Endothelial cell of umbilical vein (primary cell): ENCODE results near the gene RHOA. TPM values are rescaled to one million over a fixed set of nuclear protein-coding genes. Genes with fewer than 3 reads are reported as not detected.

ENCODE experiments used
- BruUV-seq: library from RNA; stranded (reverse); fragments of 400-500 nt; replicated peaks from 2 replicates; lab custom pipeline; 2021; lab: Mats Ljungman, UMichigan
- CTCF ChIA-PET: fragments of 300-600, 350-600 bp; sonication (Branson Sonifier 250); formaldehyde crosslinking; loops from one replicate; lab custom pipeline; 2021; ENCODE audit warnings: antibody characterized with exemption, inconsistent platforms; lab: Charles Lee
- POLR2A ChIA-PET: fragments of 300-600, 350-600 bp; sonication (Branson Sonifier 250); formaldehyde crosslinking; loops from one replicate; lab custom pipeline; 2021; ENCODE audit warnings: antibody characterized with exemption, inconsistent platforms; lab: Charles Lee
- DNase-seq: peaks from one replicate; pipeline ENCODE4 v3.0.0-alpha.2; 2011; ENCODE audit warnings: low read depth, low spot score
- FAIRE-seq: peaks from 2 replicates; lab custom pipeline; 2011; peaks lifted over from hg19 to GRCh38; lab: Jason Lieb, UNC
- H2AFZ ChIP-seq: 2 replicates; pipeline ENCODE4 v1.6.0; 2012; ENCODE audit warnings: low read depth, low read length, control low read depth, inconsistent platforms
- H3K27ac ChIP-seq: 2 replicates; pipeline ENCODE4 v1.5.1; 2011; ENCODE audit warnings: low read depth, mild to moderate bottlenecking, control low read depth, low read length, moderate library complexity; ENCODE audit not compliant: insufficient read depth
- H3K27me3 ChIP-seq, 2 experiments: 2 replicates each; pipeline versions ENCODE4 v1.6.0 to v1.6.1; 2011; ENCODE audit warnings: low read length in 2 of 2, mixed read lengths in 1 of 2; ENCODE audit not compliant: control insufficient read depth in 2 of 2, insufficient read depth in 2 of 2
- H3K36me3 ChIP-seq, 2 experiments: 2 replicates in 1 of 2; 3 replicates in 1 of 2; pipeline ENCODE4 v1.5.1; 2011; ENCODE audit warnings: low read length in 2 of 2, mild to moderate bottlenecking in 1 of 2, moderate library complexity in 1 of 2; ENCODE audit not compliant: control insufficient read depth in 2 of 2, insufficient read depth in 2 of 2; ENCODE audit errors: extremely low read depth in 1 of 2
- H3K4me1 ChIP-seq: 3 replicates; pipeline ENCODE4 v1.5.1; 2011; ENCODE audit warnings: mild to moderate bottlenecking, low read length; ENCODE audit not compliant: control insufficient read depth, insufficient read depth; ENCODE audit errors: extremely low read depth
- H3K4me2 ChIP-seq: 2 replicates; pipeline ENCODE4 v1.6.1; 2011; ENCODE audit warnings: low read length, control low read depth, mixed read lengths; ENCODE audit not compliant: insufficient read depth
- H3K4me3 ChIP-seq, 3 experiments: fragments of 200-600 bp in 1 of 3; sonication (generic), shearing (Covaris generic) in 1 of 3; replicated peaks in 1 of 3; 2 replicates each; pipeline ENCODE4 v1.5.1; 2011 to 2016; ENCODE audit warnings: control low read depth in 3 of 3, low read length in 3 of 3, mild to moderate bottlenecking in 2 of 3, inconsistent platforms in 1 of 3, low read depth in 1 of 3, moderate library complexity in 1 of 3; ENCODE audit not compliant: insufficient read depth in 1 of 3
- H3K79me2 ChIP-seq: 2 replicates; pipeline ENCODE4 v1.6.0; 2012; ENCODE audit warnings: low read length, inconsistent platforms; ENCODE audit not compliant: control insufficient read depth, insufficient read depth
- H3K9ac ChIP-seq: replicated peaks from 2 replicates; pipeline ENCODE3; 2011; ENCODE audit warnings: low read length, control low read depth; ENCODE audit not compliant: insufficient read depth; ENCODE audit errors: extremely low read depth
- H3K9me1 ChIP-seq: replicated peaks from 3 replicates; pipeline ENCODE4 v1.6.0; 2011; ENCODE audit warnings: mild to moderate bottlenecking, low read length; ENCODE audit not compliant: control insufficient read depth, insufficient read depth; ENCODE audit errors: extremely low read depth
- H3K9me3 ChIP-seq: replicated peaks from 2 replicates; pipeline ENCODE4 v1.5.1; 2012; ENCODE audit warnings: low read length, inconsistent platforms; ENCODE audit not compliant: control insufficient read depth, insufficient read depth
- H4K20me1 ChIP-seq: replicated peaks from 2 replicates; pipeline ENCODE3; 2011; ENCODE audit warnings: mild to moderate bottlenecking, low read length; ENCODE audit not compliant: control insufficient read depth, insufficient read depth; ENCODE audit errors: extremely low read depth
- EZH2 ChIP-seq: IDR thresholded peaks from 2 replicates; pipeline ENCODE4 v1.6.1; 2012; ENCODE audit warnings: borderline replicate concordance, low read depth, mild to moderate bottlenecking, moderate library complexity, low read length, inconsistent platforms; ENCODE audit not compliant: severe bottlenecking
- FOS ChIP-seq: IDR thresholded peaks from 2 replicates; pipeline ENCODE4 v1.6.1; 2011; ENCODE audit warnings: mild to moderate bottlenecking, low read length, moderate library complexity, borderline replicate concordance; ENCODE audit not compliant: insufficient read depth
- GATA2 ChIP-seq: IDR thresholded peaks from 2 replicates; pipeline ENCODE4 v1.7.0; 2011; ENCODE audit warnings: low read depth, mild to moderate bottlenecking, moderate library complexity, mixed read lengths, low read length; ENCODE audit not compliant: insufficient read length, insufficient read depth
- JUN ChIP-seq: IDR thresholded peaks from 2 replicates; pipeline ENCODE4 v1.6.1; 2011; ENCODE audit warnings: borderline replicate concordance, low read depth; ENCODE audit not compliant: insufficient read length, insufficient read depth
- MYC ChIP-seq: IDR thresholded peaks from one replicate; pipeline ENCODE4 v1.6.1; 2011; ENCODE audit warnings: mild to moderate bottlenecking, low read depth, low read length
- POLR2A ChIP-seq: IDR thresholded peaks from 2 replicates; pipeline ENCODE4 v1.6.1; 2012; ENCODE audit warnings: low read depth, mild to moderate bottlenecking, control low read depth, low read length
- POLR2AphosphoS5 ChIP-seq: IDR thresholded peaks from 2 replicates; pipeline ENCODE4 v1.6.1; 2012; ENCODE audit warnings: low read depth, mild to moderate bottlenecking, control low read depth, low read length, moderate library complexity; ENCODE audit not compliant: insufficient read depth
- dilution Hi-C: fragments of 300-500 bp; cut with MboI; formaldehyde crosslinking; loops from one replicate; pipeline ENCODE4 v1.15.0; 2019; ENCODE audit warnings: low sequenced_read_pairs; ENCODE audit not compliant: extremely low pct_ligation_motif_present
- intact Hi-C: fragments of 100-400 bp; cut with micrococcal nuclease; formaldehyde crosslinking; loops from one replicate; pipeline ENCODE4 v1.10.0; 2022
- polyA plus RNA-seq, 4 experiments: library from polyadenylated mRNA; depleted of rRNA in 3 of 4; stranded (reverse) in 3 of 4; unstranded in 1 of 4; fragments of >200 nt; gene quantifications; 2 replicates each; pipeline versions ENCODE4 v1.2.1 to v1.2.3, GENCODE V29; 2011 to 2012; ENCODE audit warnings: missing spikeins in 1 of 4
- total RNA-seq: library from RNA; stranded (reverse); gene quantifications from 2 replicates; pipeline ENCODE4 v1.2.3, GENCODE V29; 2021
- TF ChIP-seq, protein P1 (sequence below): IDR thresholded peaks from 2 replicates; pipeline ENCODE4 v1.6.1; 2011; ENCODE audit not compliant: insufficient read depth, insufficient read length
- TF ChIP-seq, protein P2 (sequence below), 2 donors: IDR thresholded peaks; 1 replicate in 1 of 2; 2 replicates in 1 of 2; pipeline ENCODE4 v1.5.1; 2011; ENCODE audit warnings: low read length in 2 of 2, mild to moderate bottlenecking in 2 of 2, moderate library complexity in 2 of 2, control low read depth in 1 of 2, inconsistent platforms in 1 of 2, low read depth in 1 of 2; ENCODE audit not compliant: insufficient read depth in 1 of 2; ENCODE audit errors: extremely low read depth in 1 of 2

The RHOA gene
- total and polyA plus RNA-seq, 2 donors (not counting 3 experiments of a cell fraction or from before 2014, with no cell fraction given) = 450 to 580 TPM

DNA sequence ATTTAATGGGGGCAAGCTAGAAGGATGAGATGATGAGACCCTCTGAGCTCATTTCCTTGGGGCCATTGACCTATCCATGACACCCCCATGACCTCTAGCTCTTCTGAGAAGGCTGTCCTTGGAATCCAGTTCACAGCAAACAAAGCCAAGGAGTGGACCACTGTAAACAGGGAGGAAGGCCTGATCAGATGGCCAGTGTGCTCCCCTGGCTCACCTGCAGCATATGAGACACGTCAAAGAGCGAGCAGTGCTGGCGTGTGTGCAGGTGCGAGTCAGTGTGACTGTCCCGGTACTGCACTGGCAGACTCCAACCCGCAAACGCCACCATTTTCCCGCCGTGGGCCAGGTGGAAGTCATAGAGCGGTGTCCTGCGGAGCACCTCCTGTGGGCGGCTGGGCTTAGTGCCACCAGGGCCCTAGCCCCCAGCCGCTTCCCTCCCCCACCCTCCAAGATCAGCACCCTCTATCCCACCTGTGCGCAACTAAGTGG lies 10.2 kb upstream of the RHOA start:
- CTCF ChIA-PET = interaction anchor here (2.0 to 3.2 kb wide), 2 partner anchors 28 to 82 kb away, joined by 6 to 13 read pairs; partner anchors contain the start of gene USP4
- Histone ChIP-seq H3K27me3 (no peaks in the 10 kb centered on the region), H3K4me1 (no peaks in the 10 kb centered on the region), H3K9me3 (no peaks in the 10 kb centered on the region), H4K20me1 (no peaks in the 10 kb centered on the region), H3K36me3 (peaks cover 0 to 18% of the 10 kb centered on the region in 2 experiments), H2AFZ (no peak overlapping the region), H3K79me2 (no peaks in the 10 kb centered on the region), H3K4me2 (no peak overlapping the region), H3K9me1 (no peaks in the 10 kb centered on the region), H3K4me3 (no peak overlapping the region), H3K9ac (no peak overlapping the region), H3K27ac (no peak overlapping the region)
- intact Hi-C loops = no loop called here
- TF ChIP-seq, protein P1, sequence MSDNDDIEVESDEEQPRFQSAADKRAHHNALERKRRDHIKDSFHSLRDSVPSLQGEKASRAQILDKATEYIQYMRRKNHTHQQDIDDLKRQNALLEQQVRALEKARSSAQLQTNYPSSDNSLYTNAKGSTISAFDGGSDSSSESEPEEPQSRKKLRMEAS = no peak
- no peak for TF ChIP-seq JUN
- TF ChIP-seq, protein P2, sequence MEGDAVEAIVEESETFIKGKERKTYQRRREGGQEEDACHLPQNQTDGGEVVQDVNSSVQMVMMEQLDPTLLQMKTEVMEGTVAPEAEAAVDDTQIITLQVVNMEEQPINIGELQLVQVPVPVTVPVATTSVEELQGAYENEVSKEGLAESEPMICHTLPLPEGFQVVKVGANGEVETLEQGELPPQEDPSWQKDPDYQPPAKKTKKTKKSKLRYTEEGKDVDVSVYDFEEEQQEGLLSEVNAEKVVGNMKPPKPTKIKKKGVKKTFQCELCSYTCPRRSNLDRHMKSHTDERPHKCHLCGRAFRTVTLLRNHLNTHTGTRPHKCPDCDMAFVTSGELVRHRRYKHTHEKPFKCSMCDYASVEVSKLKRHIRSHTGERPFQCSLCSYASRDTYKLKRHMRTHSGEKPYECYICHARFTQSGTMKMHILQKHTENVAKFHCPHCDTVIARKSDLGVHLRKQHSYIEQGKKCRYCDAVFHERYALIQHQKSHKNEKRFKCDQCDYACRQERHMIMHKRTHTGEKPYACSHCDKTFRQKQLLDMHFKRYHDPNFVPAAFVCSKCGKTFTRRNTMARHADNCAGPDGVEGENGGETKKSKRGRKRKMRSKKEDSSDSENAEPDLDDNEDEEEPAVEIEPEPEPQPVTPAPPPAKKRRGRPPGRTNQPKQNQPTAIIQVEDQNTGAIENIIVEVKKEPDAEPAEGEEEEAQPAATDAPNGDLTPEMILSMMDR (IDR thresholded peaks at IDR 0.05; ENCODE audit: extremely low read depth in 1 of 2, insufficient read depth in 1 of 2, low read depth in 1 of 2, low read length in 2 of 2) = no peak
- no peak for TF ChIP-seq MYC
- no peak for TF ChIP-seq POLR2A
- TF ChIP-seq FOS = no peak
- TF ChIP-seq EZH2 = no peak
- TF ChIP-seq GATA2 = no peak
- no peak for TF ChIP-seq POLR2AphosphoS5
- DNase-seq (no peak), FAIRE-seq (no peak)
- BruUV-seq = no TSS peak
- POLR2A ChIA-PET = interaction anchor here (1.9 kb wide), 1 partner anchor 10 kb away, joined by 7 read pairs; the partner anchor contains the start of genes RHOA and TCTA
- dilution Hi-C loops = no loop called here
